HG02981 (cell line): ENCODE measurements around the gene RPH3AL.

ENCODE experiments used
- ATAC-seq: cut with Tn5 transposase; IDR thresholded peaks from one replicate; pipeline ENCODE4 v1.9.1; 2021; ENCODE audit warnings: mild to moderate bottlenecking, moderate library complexity; ENCODE audit not compliant: unreplicated experiment

The RPH3AL gene, protein sequence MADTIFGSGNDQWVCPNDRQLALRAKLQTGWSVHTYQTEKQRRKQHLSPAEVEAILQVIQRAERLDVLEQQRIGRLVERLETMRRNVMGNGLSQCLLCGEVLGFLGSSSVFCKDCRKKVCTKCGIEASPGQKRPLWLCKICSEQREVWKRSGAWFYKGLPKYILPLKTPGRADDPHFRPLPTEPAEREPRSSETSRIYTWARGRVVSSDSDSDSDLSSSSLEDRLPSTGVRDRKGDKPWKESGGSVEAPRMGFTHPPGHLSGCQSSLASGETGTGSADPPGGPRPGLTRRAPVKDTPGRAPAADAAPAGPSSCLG

DNA sequence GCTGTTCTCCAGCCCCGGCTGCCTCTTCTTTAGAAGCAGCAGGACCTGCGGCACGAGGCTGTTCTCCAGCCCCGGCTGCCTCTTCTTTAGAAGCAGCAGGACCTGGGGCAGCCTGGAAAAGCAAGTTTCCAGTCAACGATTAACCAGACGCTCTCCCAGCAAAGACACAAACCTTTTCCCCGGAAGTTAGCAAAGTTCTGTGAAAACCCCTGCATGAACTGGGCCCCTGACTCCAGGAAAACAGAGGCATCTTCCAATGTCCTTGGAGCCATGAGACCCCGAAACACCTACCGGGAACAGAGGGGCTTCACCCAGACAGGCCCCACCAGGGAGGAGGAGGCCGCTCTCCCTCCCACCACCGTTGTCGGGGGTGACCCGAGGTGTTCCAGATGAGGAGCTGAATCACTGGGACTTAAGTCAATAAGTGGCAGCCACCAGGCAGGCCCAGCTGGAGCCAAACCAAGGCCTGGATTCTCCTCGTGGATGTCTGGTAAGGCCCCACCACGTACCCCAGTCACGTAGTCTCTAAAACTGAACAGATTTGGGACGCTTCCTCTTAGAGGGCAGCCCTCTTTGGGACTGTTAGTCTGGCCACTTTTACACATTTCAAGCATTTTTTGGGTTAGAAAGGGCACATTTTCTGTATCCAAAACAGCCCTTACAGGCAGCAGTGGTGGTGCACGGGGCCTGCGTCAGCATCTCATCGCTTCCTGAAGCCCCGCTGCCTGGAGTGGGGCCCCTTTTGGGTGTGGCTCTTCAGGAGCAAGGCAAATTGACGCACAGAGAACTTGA lies at the start of gene RPH3AL:
Gene RPH3AL, minus strand, starts transcription at position 387 of the 792 bp plus-strand sequence. CDS start 25,264 bp downstream, outside the sequence.
- ATAC-seq: no peak

DNA sequence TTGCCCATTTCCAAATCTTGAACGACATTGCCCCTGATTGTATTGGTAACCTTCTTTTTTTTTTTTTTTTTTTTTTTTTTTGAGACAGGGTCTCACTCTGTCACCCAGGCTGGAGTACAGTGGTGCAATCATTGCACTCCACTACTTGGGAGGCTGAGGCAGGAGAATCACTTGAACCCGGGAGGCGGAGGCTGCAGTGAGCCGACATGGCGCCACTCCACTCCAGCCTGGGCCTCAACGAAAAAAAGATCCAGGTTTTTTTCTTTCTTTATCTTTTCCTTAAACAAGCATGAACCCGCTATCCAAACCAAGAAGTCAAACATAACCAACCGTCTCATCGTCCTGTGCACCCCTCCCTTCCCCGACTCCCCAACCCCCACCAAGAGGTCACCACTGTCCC lies 47.6 kb upstream of the RPH3AL start:
- no peak for ATAC-seq

DNA sequence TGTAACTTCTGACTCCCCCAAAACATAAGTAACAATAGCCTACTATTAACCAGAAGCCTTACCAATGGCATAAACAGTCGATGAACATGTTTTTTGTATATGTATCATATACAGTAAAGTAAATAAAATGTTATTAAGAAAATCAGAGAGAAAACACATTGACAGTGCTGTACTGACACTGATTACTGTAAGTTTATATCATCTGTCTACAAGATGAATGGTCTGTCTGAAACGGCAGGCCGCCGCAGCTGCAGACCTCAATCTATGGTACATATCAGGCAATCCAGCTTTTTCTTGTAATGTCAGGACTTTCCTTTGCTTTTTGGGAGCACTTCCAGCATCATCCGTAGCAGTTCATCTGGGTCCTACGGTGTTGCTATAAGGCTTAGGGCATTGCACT lies 44.2 kb upstream of the RPH3AL start:
- ATAC-seq: no peak

DNA sequence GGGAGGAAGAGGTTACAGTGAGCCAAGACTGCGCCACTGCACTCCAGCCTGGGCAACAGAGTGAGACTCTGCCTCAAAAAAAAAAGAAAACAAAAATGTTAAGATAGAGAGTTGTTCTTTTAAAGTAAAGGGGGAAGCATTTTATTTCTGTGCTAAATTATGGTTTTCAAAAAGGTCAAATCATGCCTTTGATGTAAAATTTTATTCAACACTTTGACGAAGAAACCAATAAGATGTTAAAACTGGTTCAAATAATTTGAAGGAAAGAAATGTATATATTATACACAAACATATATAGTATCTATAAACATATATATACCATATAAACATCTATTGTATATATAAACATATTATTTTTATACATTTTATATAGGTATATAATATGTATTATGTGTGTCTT lies 43.4 kb upstream of the RPH3AL start:
- ATAC-seq: no peak

DNA sequence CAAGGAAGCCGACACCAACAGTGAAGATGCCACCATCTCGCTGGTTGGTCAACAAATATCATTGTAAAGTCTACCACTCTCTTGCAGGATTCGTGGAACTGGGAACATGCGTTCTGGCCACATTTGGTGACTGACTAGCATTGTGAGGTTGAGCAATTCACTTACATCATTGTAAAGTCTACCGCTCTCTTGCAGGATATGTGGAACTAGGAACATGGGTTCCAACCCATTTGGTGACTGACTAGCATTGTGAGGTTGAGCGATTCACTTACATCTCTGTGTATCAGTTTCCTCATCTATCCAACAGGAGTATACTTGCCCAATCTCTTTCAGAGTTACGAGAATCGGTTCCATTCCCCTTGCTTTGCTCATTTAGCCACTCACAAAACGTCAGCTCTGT lies 42.6 kb upstream of the RPH3AL start:
- ATAC-seq: no peak

DNA sequence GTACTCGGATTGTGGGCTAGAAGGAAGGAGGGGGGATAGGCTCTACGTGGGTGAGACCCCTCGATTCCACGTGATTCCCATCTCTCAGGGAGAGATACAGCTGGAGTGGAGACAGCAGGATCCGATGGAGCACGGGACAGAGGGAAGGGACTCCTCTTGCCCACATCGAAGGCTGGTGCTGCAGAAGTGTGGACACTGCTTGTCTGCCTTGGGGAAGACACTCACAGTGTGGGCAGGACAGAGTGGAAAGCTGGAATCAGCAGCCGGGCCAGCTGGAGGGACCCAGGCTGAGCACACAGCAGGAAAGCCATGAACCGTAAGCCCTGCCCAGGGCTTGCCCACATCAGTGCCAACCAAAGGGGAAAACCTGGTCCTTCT lies 42.1 kb upstream of the RPH3AL start:
- ATAC-seq: no peak

DNA sequence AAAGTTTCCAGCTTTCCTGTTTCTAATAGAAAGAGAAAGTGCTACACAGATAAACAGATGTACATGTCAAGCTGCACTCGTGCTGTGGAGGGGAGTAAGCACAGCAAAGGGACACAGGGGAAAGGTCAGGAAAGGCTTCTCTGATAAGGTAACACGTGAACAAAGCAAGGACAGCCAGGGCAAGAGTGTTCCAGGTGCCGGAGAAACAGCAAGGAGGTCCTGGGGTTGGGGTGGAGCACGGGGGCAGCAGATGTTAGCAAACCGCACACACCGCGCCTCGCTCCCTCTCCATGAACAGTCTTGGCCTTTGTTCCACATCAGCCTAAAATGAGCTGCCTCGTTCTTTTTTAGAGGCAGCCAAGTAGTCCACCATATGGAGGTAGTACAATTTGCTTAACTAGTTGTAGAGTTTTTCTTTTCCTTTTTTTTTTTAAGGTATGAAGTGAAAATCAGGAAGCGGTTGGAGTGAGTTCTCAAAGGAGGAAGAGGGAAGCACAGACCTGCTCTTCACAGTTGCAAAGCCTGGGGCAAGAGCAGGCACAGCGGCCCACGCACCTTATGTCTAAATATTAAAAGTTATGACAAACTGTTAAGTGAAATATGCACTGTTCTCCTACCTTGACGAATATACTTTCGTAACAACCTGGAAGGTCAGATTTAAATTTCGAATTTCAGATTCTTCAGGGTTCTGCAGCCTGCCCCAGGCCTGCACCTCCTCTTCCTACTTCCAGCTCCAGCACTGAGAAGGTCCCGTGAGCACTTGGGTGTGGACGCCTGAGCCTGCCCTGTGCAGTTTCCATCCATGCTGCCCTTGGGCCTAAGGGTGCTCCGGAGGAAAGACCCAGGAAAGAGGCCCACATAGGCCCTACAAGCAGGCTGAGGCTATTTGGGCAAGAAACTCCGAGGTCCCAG lies 41.5 kb upstream of the RPH3AL start:
- ATAC-seq: no peak

DNA sequence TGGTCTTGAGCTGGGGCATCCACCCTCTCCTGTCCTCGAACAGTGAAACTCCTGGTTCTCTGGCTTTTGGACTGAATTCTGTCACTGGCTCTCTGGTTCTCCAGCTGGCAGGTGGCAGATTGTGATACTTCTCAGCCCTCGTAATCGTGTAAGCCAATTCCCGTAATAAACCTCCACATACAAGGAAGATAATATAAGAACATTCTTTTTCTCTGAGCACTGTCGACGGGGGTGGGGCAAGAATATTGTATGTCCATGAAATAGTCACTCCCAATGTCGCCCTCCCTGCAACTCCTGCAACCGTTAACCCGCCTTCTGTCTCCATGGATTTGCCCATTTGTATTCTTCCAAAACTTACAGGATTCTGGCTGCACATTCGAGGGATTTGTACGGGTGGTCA lies 39.2 kb upstream of the RPH3AL start:
- no peak for ATAC-seq

DNA sequence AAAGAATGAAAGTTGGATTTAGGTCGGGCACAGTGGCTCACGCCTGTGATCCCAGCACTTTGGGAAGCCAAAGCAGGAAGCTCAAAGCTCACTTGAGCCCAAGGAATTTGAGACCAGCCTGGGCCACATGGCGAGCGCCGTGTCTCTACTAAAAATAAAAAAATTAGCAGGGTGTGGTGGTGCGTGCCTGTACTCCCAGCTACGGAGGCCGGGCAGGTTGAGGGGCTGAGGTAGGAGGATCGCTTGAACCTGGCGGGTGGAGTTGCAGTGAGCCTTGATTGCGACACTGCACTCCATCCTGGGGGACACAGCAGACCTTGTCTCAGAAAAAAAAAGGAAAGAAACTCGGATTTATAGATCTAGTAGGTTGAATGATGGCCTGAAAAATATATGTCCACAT lies 37.4 kb upstream of the RPH3AL start:
- no peak for ATAC-seq

DNA sequence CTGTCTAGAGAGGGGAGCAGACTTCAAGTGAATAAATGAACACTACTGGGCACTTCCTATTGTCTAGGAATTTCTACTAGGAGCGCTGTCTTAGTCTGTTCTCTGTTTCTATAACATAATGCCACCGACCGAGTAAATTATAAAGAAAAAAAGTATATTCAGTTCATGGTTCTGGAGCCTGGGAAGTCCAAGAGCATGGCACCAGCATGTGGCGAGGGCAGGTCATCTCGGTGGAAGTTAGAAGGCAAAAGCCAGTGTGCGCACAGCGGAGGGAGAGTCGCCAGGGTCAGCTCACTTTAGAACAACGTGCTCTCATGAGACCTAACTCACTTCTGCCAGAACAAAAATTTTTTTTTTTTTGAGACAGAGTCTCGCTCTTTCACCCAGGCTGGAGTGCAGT lies 35.5 kb upstream of the RPH3AL start:
- ATAC-seq: no peak

DNA sequence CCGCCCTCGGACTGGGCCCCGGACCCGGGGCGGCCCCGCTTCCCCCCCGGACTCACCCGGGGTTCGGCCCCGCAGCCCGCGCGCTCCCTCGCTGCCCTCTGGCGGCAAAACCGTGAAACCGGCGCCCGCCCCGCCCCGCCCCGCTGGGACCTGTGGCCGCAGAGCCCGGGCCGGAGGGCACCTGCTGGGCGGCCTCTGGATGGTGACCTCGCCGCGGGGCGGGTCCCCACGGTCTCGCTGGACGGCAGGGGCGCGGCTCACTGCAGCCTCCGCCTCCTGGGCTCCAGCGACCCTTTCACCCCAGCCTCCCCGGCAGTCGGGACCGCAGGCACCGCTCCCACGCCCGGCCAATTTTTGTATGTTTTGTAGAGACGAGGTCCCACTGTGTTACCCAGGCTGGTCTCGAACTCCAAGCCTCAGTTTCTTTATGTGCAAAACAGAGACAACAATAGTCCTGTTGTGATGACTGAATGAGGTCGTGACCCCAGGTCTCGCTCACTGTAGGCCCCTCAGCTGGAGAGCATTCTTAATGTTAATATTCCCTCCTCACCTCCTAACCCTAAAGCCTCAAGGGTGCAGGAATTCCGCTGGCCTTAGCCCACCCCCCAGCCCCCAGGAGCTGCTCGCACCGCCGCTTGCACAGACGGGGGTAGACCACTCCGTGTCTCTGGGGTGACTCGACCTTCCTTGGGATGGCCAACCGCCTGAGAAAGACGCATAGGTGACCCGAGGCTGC lies 33.7 kb upstream of the RPH3AL start:
- ATAC-seq: no peak

DNA sequence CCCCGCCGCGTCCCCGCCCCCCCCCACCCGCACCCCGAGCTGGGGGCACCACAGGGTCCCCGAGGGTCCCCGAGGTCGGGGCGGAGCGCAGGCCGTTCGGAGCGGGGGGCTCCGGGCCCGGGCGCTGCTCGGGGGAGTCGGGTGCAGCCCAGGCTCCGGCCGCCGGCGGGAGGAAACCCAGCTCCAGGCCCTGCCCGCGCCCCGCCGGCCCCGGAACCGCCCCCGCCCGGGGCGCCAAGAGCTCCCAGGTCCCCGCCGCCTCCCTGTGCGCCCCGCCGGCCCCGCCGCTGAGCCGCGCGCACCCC lies 33.2 kb upstream of the RPH3AL start:
- no peak for ATAC-seq

DNA sequence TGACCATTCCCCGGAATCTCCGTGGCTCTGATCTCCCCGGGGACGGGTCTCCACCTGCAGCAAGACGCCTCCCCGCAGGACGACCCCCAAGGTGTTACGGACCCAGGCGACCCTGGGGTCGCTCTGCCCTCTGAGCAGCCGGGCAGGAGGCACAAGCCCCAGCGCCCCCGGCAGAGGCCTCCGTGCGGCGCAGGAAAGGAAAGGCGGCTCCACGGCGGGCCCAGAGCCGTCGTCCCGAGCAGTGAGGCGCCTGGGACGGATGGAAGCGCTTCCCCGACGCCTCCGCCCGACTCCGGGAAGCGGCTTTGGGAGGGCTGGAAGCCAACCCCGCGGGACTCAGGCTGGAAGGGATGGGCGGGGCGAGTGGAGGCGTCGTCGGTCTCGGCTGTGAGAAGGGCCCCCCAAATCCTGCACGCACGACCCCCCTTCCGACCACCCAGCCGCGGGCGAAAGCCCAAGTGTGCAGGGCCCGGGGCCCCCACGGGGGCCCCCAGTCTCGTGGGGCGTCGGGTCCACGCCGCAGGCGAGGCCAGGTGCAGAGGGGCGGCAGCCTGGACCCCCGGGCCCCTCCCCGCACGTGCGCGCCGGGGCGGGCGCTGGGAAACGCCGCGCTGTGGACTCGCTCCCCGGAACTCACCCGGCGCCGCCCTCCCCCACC lies 32.7 kb upstream of the RPH3AL start:
- no peak for ATAC-seq

DNA sequence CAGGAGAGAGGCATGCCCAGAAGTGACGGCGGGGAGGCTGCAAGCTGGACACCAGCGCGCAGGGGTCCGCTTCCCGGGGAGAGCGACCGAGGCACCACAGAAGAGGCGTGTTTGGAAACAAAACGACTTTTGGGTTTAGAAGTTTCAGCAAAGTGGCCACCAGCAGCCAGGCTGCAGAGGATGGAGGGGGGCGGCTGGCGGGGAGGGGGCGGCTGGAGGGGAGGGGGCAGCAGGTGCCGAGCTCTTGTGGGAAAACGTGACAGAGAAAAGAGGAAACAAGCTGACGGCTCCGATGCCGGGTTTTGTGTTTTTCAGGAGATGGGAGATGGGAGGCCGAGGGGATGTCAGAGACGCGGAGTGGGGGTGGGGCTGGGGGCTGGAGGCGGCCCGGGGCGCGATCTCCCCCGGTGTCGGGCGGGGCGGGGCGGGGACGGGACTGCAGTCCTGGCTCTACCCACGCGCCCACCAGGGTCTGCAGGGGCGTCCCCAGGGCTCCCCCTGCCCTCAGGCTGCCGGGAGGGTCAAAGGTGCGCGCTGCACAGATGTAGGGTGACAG lies 32.1 kb upstream of the RPH3AL start:
- no peak for ATAC-seq

DNA sequence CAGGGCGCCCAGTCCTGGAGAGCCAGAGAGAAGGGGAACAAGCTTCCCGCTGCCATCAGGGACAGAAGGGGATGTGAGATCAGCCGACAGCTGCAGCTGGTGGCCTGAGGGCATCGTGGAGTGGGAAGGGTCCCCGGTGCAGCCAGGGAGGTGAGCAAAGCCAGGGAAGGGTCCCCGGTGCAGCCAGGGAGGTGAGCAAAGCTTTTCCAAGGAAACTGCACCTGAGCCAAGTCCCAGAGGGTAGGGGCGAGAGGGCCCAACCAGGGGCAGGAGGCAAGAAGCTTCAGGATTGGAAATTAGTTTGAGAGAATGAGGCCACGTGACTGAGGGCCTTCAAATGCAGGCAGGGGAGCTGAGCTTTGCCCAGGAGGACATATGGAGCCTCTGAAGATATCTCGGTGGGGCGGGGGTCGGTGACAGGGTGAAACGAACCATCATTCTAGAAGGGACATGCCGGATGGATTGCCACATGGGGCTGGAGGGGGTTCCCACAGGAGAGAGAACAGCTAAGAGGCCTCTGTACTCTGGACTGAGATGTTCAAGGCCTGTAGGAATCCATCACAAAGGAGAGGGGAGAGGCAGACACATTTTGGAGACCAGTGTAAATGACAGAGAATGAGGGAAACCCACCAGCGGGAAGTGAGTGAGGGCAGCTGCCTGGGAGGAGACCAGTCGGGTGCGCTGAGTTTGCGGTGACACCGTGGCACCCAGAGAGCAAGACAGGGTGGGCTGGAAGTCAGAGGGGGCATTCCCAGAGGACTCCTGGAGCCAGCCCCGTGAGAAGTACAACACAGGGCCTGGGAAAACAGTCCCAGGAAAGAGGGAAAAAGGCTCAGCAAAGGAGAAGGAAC lies 31.4 kb upstream of the RPH3AL start:
- ATAC-seq: no peak

DNA sequence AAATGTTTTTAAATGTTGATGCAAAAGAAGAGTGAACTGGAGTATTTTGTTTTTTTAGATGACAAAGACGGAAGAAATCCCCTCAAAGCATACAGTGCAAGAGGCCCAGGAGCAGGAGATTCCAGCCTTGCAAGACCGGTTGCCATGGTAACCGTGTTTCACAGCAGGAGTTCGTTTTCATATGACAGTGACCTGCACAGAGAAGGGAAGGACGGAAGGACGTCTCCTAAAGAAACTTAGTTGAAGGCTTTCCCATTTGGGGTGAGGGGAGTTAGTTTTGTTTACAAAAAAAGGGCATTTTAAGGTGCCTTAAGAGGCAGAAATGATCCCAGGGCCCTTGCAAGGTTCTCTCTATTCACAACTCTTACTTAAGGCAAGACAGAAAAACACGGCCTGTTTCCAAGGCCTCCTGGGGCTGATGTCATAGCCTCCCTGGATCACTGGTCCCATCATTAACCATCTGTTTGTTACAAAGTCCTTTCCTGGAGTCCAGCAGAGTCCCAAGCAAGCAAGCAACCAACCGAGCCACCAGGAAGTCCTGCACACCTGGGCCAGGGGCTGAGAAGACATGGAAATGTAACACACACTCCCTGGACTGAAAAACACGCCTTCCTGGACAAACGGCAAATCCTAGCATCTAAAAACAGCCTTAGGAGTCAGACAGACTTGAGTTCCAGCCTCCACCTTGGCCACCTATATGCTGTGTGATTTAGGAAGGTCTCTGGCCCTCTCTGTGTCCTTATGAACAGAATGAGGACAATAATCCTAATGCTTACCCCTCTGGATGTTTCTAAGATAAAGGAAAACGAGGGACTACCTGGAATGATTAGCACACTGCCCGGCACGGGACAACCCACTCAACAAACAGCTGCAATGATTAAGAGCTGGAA lies 30.3 kb upstream of the RPH3AL start:
- no peak for ATAC-seq

DNA sequence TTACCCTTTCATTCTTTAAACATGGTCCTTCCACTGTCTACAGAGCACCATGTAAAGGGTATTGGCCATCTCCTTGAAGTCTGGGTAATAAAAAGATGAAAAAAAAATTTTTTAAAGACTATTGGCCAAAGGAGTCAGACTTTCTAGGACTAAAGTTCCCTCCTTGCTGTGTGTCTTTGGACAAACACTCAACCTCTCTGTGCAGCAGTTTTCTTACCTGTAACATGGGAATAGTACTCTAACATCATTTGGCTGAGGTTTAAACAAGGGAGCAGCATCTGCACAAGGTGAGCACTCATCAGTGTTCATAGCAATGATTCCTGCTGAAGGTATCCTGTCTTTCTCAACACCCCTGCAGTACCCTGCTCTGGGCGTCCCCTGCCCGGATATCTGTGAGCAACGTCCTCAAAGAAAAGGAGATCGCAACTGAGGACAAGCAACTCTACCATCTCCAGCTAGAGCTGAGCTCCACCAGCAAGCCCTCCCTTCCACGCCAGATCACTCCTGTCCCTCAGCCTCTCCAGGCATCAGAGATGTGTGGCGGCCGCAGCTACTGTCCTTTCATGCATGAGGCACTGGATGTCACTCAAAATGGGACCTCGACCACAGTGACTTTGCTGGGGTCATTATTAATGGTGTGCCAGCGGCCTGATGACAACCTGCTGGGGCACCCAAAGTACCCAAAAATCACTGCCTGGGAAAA lies 29.5 kb upstream of the RPH3AL start:
- no peak for ATAC-seq

DNA sequence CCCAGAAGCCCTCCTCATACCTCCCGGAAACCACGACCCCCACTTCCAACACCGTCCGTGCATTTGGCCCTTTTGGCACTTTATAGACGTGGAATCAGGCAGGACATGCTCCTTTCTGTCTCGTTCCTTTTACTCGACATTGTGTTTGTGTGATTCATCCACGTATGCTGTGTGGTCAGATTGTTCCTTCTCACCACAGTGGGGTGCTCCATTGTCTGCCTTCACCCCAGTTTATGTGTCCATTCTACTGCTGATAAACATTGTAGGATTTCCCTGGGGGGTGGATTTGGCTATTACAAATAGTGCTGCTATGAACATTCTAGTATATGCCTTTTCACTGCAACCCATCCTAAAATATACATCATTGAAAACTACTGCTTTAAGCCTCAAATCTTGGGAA lies 28.9 kb upstream of the RPH3AL start:
- no peak for ATAC-seq
